Endothelial cell of umbilical vein (primary cell): ENCODE data around the gene UBA52. TPM values are rescaled to one million over a fixed set of nuclear protein-coding genes. Genes with fewer than 3 reads are reported as not detected.

ENCODE experiments used
- BruUV-seq: library from RNA; stranded (reverse); fragments of 400-500 nt; replicated peaks from 2 replicates; lab custom pipeline; 2021; lab: Mats Ljungman, UMichigan
- CTCF ChIA-PET: fragments of 300-600, 350-600 bp; sonication (Branson Sonifier 250); formaldehyde crosslinking; loops from one replicate; lab custom pipeline; 2021; ENCODE audit warnings: antibody characterized with exemption, inconsistent platforms; lab: Charles Lee
- POLR2A ChIA-PET: fragments of 300-600, 350-600 bp; sonication (Branson Sonifier 250); formaldehyde crosslinking; loops from one replicate; lab custom pipeline; 2021; ENCODE audit warnings: antibody characterized with exemption, inconsistent platforms; lab: Charles Lee
- DNase-seq: peaks from one replicate; pipeline ENCODE4 v3.0.0-alpha.2; 2011; ENCODE audit warnings: low read depth, low spot score
- FAIRE-seq: peaks from 2 replicates; lab custom pipeline; 2011; peaks lifted over from hg19 to GRCh38; lab: Jason Lieb, UNC
- H2AFZ ChIP-seq: 2 replicates; pipeline ENCODE4 v1.6.0; 2012; ENCODE audit warnings: low read depth, low read length, control low read depth, inconsistent platforms
- H3K27ac ChIP-seq: 2 replicates; pipeline ENCODE4 v1.5.1; 2011; ENCODE audit warnings: low read depth, mild to moderate bottlenecking, control low read depth, low read length, moderate library complexity; ENCODE audit not compliant: insufficient read depth
- H3K27me3 ChIP-seq, 2 experiments: 2 replicates each; pipeline versions ENCODE4 v1.6.0 to v1.6.1; 2011; ENCODE audit warnings: low read length in 2 of 2, mixed read lengths in 1 of 2; ENCODE audit not compliant: control insufficient read depth in 2 of 2, insufficient read depth in 2 of 2
- H3K36me3 ChIP-seq, 2 experiments: 2 replicates in 1 of 2; 3 replicates in 1 of 2; pipeline ENCODE4 v1.5.1; 2011; ENCODE audit warnings: low read length in 2 of 2, mild to moderate bottlenecking in 1 of 2, moderate library complexity in 1 of 2; ENCODE audit not compliant: control insufficient read depth in 2 of 2, insufficient read depth in 2 of 2; ENCODE audit errors: extremely low read depth in 1 of 2
- H3K4me1 ChIP-seq: 3 replicates; pipeline ENCODE4 v1.5.1; 2011; ENCODE audit warnings: mild to moderate bottlenecking, low read length; ENCODE audit not compliant: control insufficient read depth, insufficient read depth; ENCODE audit errors: extremely low read depth
- H3K4me2 ChIP-seq: 2 replicates; pipeline ENCODE4 v1.6.1; 2011; ENCODE audit warnings: low read length, control low read depth, mixed read lengths; ENCODE audit not compliant: insufficient read depth
- H3K4me3 ChIP-seq, 3 experiments: fragments of 200-600 bp in 1 of 3; sonication (generic), shearing (Covaris generic) in 1 of 3; replicated peaks in 1 of 3; 2 replicates each; pipeline ENCODE4 v1.5.1; 2011 to 2016; ENCODE audit warnings: control low read depth in 3 of 3, low read length in 3 of 3, mild to moderate bottlenecking in 2 of 3, inconsistent platforms in 1 of 3, low read depth in 1 of 3, moderate library complexity in 1 of 3; ENCODE audit not compliant: insufficient read depth in 1 of 3
- H3K79me2 ChIP-seq: 2 replicates; pipeline ENCODE4 v1.6.0; 2012; ENCODE audit warnings: low read length, inconsistent platforms; ENCODE audit not compliant: control insufficient read depth, insufficient read depth
- H3K9ac ChIP-seq: replicated peaks from 2 replicates; pipeline ENCODE3; 2011; ENCODE audit warnings: low read length, control low read depth; ENCODE audit not compliant: insufficient read depth; ENCODE audit errors: extremely low read depth
- H3K9me1 ChIP-seq: replicated peaks from 3 replicates; pipeline ENCODE4 v1.6.0; 2011; ENCODE audit warnings: mild to moderate bottlenecking, low read length; ENCODE audit not compliant: control insufficient read depth, insufficient read depth; ENCODE audit errors: extremely low read depth
- H3K9me3 ChIP-seq: replicated peaks from 2 replicates; pipeline ENCODE4 v1.5.1; 2012; ENCODE audit warnings: low read length, inconsistent platforms; ENCODE audit not compliant: control insufficient read depth, insufficient read depth
- H4K20me1 ChIP-seq: replicated peaks from 2 replicates; pipeline ENCODE3; 2011; ENCODE audit warnings: mild to moderate bottlenecking, low read length; ENCODE audit not compliant: control insufficient read depth, insufficient read depth; ENCODE audit errors: extremely low read depth
- CTCF ChIP-seq, 2 donors: IDR thresholded peaks; 1 replicate in 1 of 2; 2 replicates in 1 of 2; pipeline ENCODE4 v1.5.1; 2011; ENCODE audit warnings: low read length in 2 of 2, mild to moderate bottlenecking in 2 of 2, moderate library complexity in 2 of 2, control low read depth in 1 of 2, inconsistent platforms in 1 of 2, low read depth in 1 of 2; ENCODE audit not compliant: insufficient read depth in 1 of 2; ENCODE audit errors: extremely low read depth in 1 of 2
- EZH2 ChIP-seq: IDR thresholded peaks from 2 replicates; pipeline ENCODE4 v1.6.1; 2012; ENCODE audit warnings: borderline replicate concordance, low read depth, mild to moderate bottlenecking, moderate library complexity, low read length, inconsistent platforms; ENCODE audit not compliant: severe bottlenecking
- FOS ChIP-seq: IDR thresholded peaks from 2 replicates; pipeline ENCODE4 v1.6.1; 2011; ENCODE audit warnings: mild to moderate bottlenecking, low read length, moderate library complexity, borderline replicate concordance; ENCODE audit not compliant: insufficient read depth
- GATA2 ChIP-seq: IDR thresholded peaks from 2 replicates; pipeline ENCODE4 v1.7.0; 2011; ENCODE audit warnings: low read depth, mild to moderate bottlenecking, moderate library complexity, mixed read lengths, low read length; ENCODE audit not compliant: insufficient read length, insufficient read depth
- JUN ChIP-seq: IDR thresholded peaks from 2 replicates; pipeline ENCODE4 v1.6.1; 2011; ENCODE audit warnings: borderline replicate concordance, low read depth; ENCODE audit not compliant: insufficient read length, insufficient read depth
- MAX ChIP-seq: IDR thresholded peaks from 2 replicates; pipeline ENCODE4 v1.6.1; 2011; ENCODE audit not compliant: insufficient read depth, insufficient read length
- MYC ChIP-seq: IDR thresholded peaks from one replicate; pipeline ENCODE4 v1.6.1; 2011; ENCODE audit warnings: mild to moderate bottlenecking, low read depth, low read length
- POLR2A ChIP-seq: IDR thresholded peaks from 2 replicates; pipeline ENCODE4 v1.6.1; 2012; ENCODE audit warnings: low read depth, mild to moderate bottlenecking, control low read depth, low read length
- POLR2AphosphoS5 ChIP-seq: IDR thresholded peaks from 2 replicates; pipeline ENCODE4 v1.6.1; 2012; ENCODE audit warnings: low read depth, mild to moderate bottlenecking, control low read depth, low read length, moderate library complexity; ENCODE audit not compliant: insufficient read depth
- dilution Hi-C: fragments of 300-500 bp; cut with MboI; formaldehyde crosslinking; loops from one replicate; pipeline ENCODE4 v1.15.0; 2019; ENCODE audit warnings: low sequenced_read_pairs; ENCODE audit not compliant: extremely low pct_ligation_motif_present
- intact Hi-C: fragments of 100-400 bp; cut with micrococcal nuclease; formaldehyde crosslinking; loops from one replicate; pipeline ENCODE4 v1.10.0; 2022
- polyA plus RNA-seq, 4 experiments: library from polyadenylated mRNA; depleted of rRNA in 3 of 4; stranded (reverse) in 3 of 4; unstranded in 1 of 4; fragments of >200 nt; gene quantifications; 2 replicates each; pipeline versions ENCODE4 v1.2.1 to v1.2.3, GENCODE V29; 2011 to 2012; ENCODE audit warnings: missing spikeins in 1 of 4
- total RNA-seq: library from RNA; stranded (reverse); gene quantifications from 2 replicates; pipeline ENCODE4 v1.2.3, GENCODE V29; 2021

Gene UBA52
- total and polyA plus RNA-seq, 2 donors (not counting 3 experiments of a cell fraction or from before 2014, with no cell fraction given) = 1,221 to 3,506 TPM

GRCh38 chr19:18610245-18610555 lies 38.5 kb downstream of the UBA52 start:
- Histone ChIP-seq H3K36me3 (no peaks in the 10 kb centered on the region), H3K27ac (no peak overlapping the region), H3K9me3 (no peaks in the 10 kb centered on the region), H3K9me1 (no peaks in the 10 kb centered on the region), H3K4me2 (no peak overlapping the region), H4K20me1 (no peaks in the 10 kb centered on the region), H2AFZ (no peak overlapping the region), H3K4me3 (no peak overlapping the region), H3K4me1 (peaks cover 16% of the 10 kb centered on the region), H3K79me2 (no peaks in the 10 kb centered on the region), H3K9ac (no peak overlapping the region), H3K27me3 (peaks cover 70 to 84% of the 10 kb centered on the region in 2 experiments)
- intact Hi-C loops = loop anchor here (1.0 kb wide), 1 partner anchor 26 kb away; no protein-coding TSS in a partner anchor
- TF ChIP-seq EZH2 (no peak), MYC (no peak), POLR2A (no peak), MAX (no peak), FOS (no peak), JUN (no peak), POLR2AphosphoS5 (no peak), CTCF (IDR thresholded peaks at IDR 0.05; ENCODE audit: extremely low read depth in 1 of 2, insufficient read depth in 1 of 2, low read depth in 1 of 2, low read length in 2 of 2) (no peak), GATA2 (no peak)
- ChIA-PET POLR2A (no interaction called here), CTCF (no interaction called here)
- dilution Hi-C loops = no loop called here
- no peak for DNase-seq
- FAIRE-seq = no peak
- no TSS peak for BruUV-seq
